ENCODE results near the gene ACTR2. TPM values are rescaled to one million over a fixed set of nuclear protein-coding genes. Genes with fewer than 3 reads are reported as not detected.
A peak's percentile ranks its signal among the peaks of the same experiment; 100 is the strongest.

ACTR2 gene
- total RNA-seq, 1 experiment from 2014 or later: 199 TPM

- peaks cover 0 to 4% of the 10 kb centered on the region in 2 experiments; a peak in 1 of 4 replicates for H3K4me1 ChIP-seq (ENCODE audit: control insufficient read depth in 1 of 2, insufficient read depth in 2 of 2, low read length in 2 of 2)
- CTCF ChIA-PET: interaction anchor here (0.7 to 1.5 kb wide), 12 partner anchors 9 to 269 kb away, joined by 3 to 10 read pairs (median 4); partner anchors contain the start of gene ACTR2
- H4K20me1 ChIP-seq (ENCODE audit: insufficient read depth): no peaks in the 10 kb centered on the region
- H3K4me3 ChIP-seq (replicated peaks in 1 of 2; ENCODE audit: low read depth in 1 of 2, low read length in 2 of 2): no peak overlapping the region
- intact Hi-C loops (cut with micrococcal nuclease): loop anchor here (2.0 to 5.0 kb wide), 2 partner anchors 122 to 270 kb away; no protein-coding TSS in a partner anchor
- no peaks in the 10 kb centered on the region for H3K27me3 ChIP-seq (ENCODE audit: insufficient read depth, low read length)
- H3K79me2 ChIP-seq (ENCODE audit: insufficient read depth, low read length): no peaks in the 10 kb centered on the region
- BruUV-seq (replicated peaks): no TSS peak
- H3K27ac ChIP-seq (ENCODE audit: low read depth, low read length): no peak overlapping the region
- H3K9me2 ChIP-seq (ENCODE audit: insufficient read depth): no peaks in the 10 kb centered on the region
- H3K4me2 ChIP-seq (ENCODE audit: low read length): peak overlapping the region; percentile 42; the same call in 1 of the 2 replicates
- TF ChIP-seq RAD21 (IDR thresholded peaks at IDR 0.05; ENCODE audit: low read depth): peak; percentile 85
- no peak for TF ChIP-seq EZH2phosphoT487 (IDR thresholded peaks at IDR 0.05; ENCODE audit: borderline replicate concordance)
- TF ChIP-seq ATF3 (IDR thresholded peaks at IDR 0.05): no peak
- TF ChIP-seq, protein P1, sequence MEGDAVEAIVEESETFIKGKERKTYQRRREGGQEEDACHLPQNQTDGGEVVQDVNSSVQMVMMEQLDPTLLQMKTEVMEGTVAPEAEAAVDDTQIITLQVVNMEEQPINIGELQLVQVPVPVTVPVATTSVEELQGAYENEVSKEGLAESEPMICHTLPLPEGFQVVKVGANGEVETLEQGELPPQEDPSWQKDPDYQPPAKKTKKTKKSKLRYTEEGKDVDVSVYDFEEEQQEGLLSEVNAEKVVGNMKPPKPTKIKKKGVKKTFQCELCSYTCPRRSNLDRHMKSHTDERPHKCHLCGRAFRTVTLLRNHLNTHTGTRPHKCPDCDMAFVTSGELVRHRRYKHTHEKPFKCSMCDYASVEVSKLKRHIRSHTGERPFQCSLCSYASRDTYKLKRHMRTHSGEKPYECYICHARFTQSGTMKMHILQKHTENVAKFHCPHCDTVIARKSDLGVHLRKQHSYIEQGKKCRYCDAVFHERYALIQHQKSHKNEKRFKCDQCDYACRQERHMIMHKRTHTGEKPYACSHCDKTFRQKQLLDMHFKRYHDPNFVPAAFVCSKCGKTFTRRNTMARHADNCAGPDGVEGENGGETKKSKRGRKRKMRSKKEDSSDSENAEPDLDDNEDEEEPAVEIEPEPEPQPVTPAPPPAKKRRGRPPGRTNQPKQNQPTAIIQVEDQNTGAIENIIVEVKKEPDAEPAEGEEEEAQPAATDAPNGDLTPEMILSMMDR (IDR thresholded peaks at IDR 0.05 in 2 of 3, conservative IDR thresholded peaks at IDR 0.05 in 1 of 3; ENCODE audit: borderline replicate concordance in 1 of 3, insufficient read depth in 1 of 3, low read depth in 2 of 3, low read length in 2 of 3): peak; percentile 59 to 84 (median 83); a peak in 5 of 6 replicates
- no peak for TF ChIP-seq CBX3 (IDR thresholded peaks at IDR 0.05; ENCODE audit: low read depth)
- TF ChIP-seq ZNF274 (IDR thresholded peaks at IDR 0.05; ENCODE audit: low read depth, low read length): no peak
- H3K36me3 ChIP-seq (ENCODE audit: control insufficient read depth in 1 of 2, insufficient read depth in 2 of 2, low read length in 2 of 2): no peaks in the 10 kb centered on the region
- H3K9me3 ChIP-seq (ENCODE audit: control insufficient read depth in 1 of 2, insufficient read depth in 1 of 2, low read depth in 1 of 2, low read length in 2 of 2): no peaks in the 10 kb centered on the region
- H3K9ac ChIP-seq (ENCODE audit: low read length): no peak overlapping the region
- H2AFZ ChIP-seq (ENCODE audit: low read depth, low read length, poor library complexity, severe bottlenecking): peak overlapping the region; percentile 66
- POLR2A ChIA-PET: interaction anchor here (0.8 kb wide), 1 partner anchor 10 kb away, joined by 6 read pairs; no protein-coding TSS in a partner anchor
- DNase-seq (ENCODE audit: low read depth, low spot score) (peak; percentile 43), ATAC-seq (peak; percentile 99)
- RAD21 ChIA-PET (ENCODE audit: low non-redundant PET in 1 of 2, low total read pairs in 2 of 2, uncharacterized antibody in 2 of 2, unreplicated experiment in 2 of 2): interaction anchor here in 1 of 2 experiments (0.6 kb wide), 1 partner anchor 386 kb away, joined by 6 read pairs; no protein-coding TSS in a partner anchor
These were observed 40.5 kb upstream of the ACTR2 start for GRCh38 chr2:65186872-65187851.
